Tibial nerve (tissue), 4 donors: Measurements from ENCODE around the gene MIOX.

ENCODE experiments used
- CTCF ChIP-seq, 5 experiments: fragments of 200-600 bp in 3 of 5; fragments of 450-650 bp in 2 of 5; sonication (generic) in 3 of 5; IDR thresholded peaks; one replicate each; pipeline ENCODE4 v1.5.1; 2016 to 2019; ENCODE audit warnings: antibody characterized with exemption in 5 of 5, mild to moderate bottlenecking in 3 of 5, moderate library complexity in 2 of 5
- EP300 ChIP-seq, 2 donors: sonication (generic); formaldehyde crosslinking; IDR thresholded peaks; one replicate each; pipeline ENCODE4 v1.6.1; 2017; ENCODE audit warnings: antibody characterized with exemption in 2 of 2, mild to moderate bottlenecking in 1 of 2
- POLR2A ChIP-seq, 2 donors: fragments of 450-650 bp; IDR thresholded peaks; one replicate each; pipeline ENCODE4 v1.6.1; 2017; ENCODE audit warnings: antibody characterized with exemption in 2 of 2, mild to moderate bottlenecking in 2 of 2, moderate library complexity in 2 of 2

DNA sequence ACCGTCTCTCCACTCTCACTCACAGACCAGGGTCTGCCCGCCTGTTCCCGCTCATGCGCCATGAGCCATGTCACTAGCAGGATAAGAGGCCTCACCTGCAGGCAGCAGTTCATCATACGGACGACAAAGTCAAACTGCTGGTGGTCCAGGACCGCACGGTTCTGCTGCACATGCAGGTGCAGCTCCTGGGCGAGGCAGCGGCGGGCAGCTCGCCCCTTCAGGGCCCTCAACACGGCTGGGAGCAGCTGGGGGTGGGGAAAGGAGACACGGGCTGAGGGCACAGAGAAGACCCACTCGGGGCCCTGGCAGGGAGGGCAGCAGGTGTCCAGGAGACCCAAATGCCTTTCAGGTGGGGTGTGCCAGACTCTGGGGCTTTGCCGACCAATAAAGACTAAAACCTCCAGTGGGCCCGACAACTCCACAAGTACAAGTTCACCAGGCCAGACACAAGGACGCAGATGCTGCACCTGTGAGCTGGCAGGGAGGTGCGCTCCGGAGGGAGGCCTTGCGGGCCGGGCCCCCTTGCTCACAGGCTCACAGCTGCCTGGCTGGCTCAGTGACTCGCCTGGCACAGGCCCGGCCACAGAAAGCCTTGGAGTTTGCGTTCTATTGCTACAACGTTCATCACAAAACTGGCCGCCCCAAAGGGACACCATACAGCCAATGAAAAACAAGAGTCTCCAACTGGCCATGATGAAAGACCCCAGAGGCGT lies 23.3 kb upstream of the MIOX start:
- TF ChIP-seq CTCF (IDR thresholded peaks at IDR 0.05) (no peak), POLR2A (IDR thresholded peaks at IDR 0.05) (no peak), EP300 (IDR thresholded peaks at IDR 0.05) (no peak)
